LNCaP clone FGC (cell line): ENCODE measurements around the gene GPX2.
A peak's percentile ranks its signal among the peaks of the same experiment; 100 is the strongest.
"Not testable (repeated sequence)": the region's sequence is repeated elsewhere in the genome, so short reads cannot be mapped to it uniquely, and the experiment has no call there.

ENCODE experiments used
- DNase-seq: peaks from one replicate; pipeline ENCODE4 v3.0.0-alpha.2; 2011; ENCODE audit warnings: low read depth
- H3K4me3 ChIP-seq: 2 replicates; pipeline ENCODE4 v1.5.1; 2011; ENCODE audit warnings: mild to moderate bottlenecking, low read depth, low read length, control low read depth
- TF ChIP-seq, protein P1 (sequence below): IDR thresholded peaks from 2 replicates; pipeline ENCODE4 v1.5.1; 2012; ENCODE audit warnings: mild to moderate bottlenecking; ENCODE audit not compliant: control insufficient read depth, insufficient read depth; ENCODE audit errors: extremely low read depth

The GPX2 gene

DNA sequence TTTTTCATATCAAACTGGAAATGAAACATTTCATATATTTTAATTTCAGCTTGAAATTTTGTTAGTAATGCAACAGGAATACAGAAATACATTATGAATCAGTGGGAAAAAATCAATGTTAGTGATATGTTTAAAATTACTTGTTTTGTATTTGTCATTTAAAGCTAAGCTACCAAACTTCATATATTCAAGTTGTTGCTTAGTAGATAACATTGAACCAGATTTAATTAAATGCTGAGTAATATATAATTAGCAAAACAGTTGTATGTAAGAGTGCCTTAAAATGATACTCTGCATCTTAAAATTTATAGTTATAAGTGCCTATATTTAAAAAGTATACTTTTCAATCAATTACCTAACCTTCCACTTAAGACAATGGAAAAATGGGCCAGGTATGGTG lies 23.3 kb downstream of the GPX2 start:
- TF ChIP-seq, protein P1, sequence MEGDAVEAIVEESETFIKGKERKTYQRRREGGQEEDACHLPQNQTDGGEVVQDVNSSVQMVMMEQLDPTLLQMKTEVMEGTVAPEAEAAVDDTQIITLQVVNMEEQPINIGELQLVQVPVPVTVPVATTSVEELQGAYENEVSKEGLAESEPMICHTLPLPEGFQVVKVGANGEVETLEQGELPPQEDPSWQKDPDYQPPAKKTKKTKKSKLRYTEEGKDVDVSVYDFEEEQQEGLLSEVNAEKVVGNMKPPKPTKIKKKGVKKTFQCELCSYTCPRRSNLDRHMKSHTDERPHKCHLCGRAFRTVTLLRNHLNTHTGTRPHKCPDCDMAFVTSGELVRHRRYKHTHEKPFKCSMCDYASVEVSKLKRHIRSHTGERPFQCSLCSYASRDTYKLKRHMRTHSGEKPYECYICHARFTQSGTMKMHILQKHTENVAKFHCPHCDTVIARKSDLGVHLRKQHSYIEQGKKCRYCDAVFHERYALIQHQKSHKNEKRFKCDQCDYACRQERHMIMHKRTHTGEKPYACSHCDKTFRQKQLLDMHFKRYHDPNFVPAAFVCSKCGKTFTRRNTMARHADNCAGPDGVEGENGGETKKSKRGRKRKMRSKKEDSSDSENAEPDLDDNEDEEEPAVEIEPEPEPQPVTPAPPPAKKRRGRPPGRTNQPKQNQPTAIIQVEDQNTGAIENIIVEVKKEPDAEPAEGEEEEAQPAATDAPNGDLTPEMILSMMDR, result no peak
- H3K4me3 ChIP-seq, result no peak overlapping the region
- DNase-seq, result no peak

DNA sequence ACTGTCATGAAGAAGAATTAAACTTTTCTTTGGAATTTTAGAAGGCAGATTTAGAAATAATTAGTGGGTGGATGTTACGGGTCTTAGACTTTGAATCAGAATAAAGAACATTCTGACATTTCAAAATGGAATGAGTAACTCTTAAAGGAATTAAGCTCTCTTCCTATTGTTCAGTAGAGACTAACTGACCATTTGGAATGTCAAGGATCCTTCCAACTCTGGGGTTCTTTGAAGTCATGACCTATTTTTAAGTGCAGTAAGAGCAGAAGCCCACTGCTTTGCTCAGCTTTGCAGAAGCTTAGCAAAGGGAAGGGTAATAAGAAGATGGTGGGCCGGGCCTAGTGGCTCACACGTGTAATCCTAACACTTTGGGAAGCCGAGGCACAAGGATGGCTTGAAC lies 24.3 kb downstream of the GPX2 start:
- TF ChIP-seq, protein P1, result no peak
- DNase-seq, result no peak

DNA sequence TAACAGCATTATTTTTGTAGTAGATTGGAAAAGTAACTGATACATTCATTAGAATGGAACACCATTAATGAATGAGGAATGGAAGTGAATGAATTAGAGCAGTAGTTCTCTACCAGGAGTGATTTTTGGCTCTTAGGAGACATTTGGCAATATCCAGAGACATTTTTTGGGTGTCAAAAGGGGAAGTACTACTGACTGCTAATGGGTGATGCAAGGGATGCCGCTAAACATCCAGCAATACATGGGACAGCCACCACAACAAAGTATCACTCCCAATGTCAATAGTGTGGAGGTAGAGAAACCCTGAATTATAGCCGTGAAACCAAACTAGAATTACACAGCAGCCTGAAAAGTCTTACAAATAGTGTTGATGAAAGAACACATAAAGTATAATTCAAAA lies 26.7 kb downstream of the GPX2 start:
- no peak for DNase-seq
- no peak overlapping the region for H3K4me3 ChIP-seq
- TF ChIP-seq, protein P1, result no peak

More for the DNA sequence above, 24.3 kb downstream of the GPX2 start:
- H3K4me3 ChIP-seq, result no peak overlapping the region

DNA sequence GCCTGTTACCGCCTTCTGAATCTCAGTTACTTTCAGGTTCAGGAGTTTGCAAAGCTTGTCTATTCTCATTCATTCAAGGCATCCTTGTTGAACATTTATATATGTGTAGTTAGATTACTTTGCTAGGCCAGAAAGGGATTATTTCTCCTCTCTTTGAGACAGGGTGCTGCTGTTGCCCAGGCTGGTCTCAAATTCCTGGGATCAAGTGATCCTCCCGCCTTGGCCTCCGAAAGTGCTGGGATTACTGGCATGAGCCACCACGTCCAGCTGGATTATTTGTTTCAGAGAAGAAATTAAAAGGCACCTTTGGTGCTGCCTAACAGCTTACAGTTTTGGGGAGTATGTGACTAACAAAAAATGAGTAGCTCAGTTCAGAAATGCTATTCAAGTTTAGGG lies 27.5 kb downstream of the GPX2 start:
- no peak for DNase-seq
- H3K4me3 ChIP-seq, result peak overlapping the region; percentile 96
- TF ChIP-seq, protein P1, result no peak

DNA sequence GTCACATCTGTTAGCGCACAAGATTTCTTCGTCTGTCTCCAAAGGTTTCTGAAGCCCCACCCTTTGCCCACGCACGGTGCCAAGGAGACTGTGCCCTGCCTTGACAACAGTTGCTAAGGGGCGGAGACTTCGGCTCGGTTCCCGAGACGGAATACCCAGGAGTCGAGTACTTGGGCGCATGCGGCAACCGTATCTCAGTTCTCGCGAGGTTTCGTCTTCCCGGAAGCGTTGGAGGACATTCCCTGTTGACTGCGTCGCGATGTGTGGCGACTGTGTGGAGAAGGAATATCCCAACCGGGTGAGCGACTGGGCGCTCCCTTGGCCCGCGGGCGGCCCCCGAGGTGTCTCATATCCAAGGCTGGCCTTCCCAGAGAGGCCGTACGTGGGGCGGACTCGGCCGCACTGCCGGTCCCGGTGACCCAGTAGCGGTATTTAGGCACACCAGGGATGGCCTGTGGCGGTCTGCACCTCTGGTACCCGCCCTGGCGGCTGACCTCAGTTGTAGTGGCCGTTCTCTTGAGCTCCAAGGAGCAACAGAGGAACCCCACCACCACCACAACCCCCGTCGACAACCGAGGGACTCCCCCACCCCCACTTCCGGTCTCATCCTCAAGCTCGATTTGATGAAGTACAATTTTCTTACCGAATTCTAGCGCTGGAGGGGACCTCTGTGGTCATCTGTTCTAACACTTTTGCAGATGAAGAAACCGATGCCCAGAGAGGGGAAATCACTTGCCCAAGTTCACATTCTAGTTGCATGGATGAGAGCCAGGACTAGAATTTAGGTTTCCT lies 28.1 kb downstream of the GPX2 start, which contains the start of gene CHURC1:
TSS of gene CHURC1 (plus strand) at position 219 of the 792 bp plus-strand sequence. CDS start at position 260, 41 bp downstream.
- TF ChIP-seq, protein P1, result no peak
- peak within 1 kb of the TSS; percentile 96 for H3K4me3 ChIP-seq
- peak; percentile 98 for DNase-seq

DNA sequence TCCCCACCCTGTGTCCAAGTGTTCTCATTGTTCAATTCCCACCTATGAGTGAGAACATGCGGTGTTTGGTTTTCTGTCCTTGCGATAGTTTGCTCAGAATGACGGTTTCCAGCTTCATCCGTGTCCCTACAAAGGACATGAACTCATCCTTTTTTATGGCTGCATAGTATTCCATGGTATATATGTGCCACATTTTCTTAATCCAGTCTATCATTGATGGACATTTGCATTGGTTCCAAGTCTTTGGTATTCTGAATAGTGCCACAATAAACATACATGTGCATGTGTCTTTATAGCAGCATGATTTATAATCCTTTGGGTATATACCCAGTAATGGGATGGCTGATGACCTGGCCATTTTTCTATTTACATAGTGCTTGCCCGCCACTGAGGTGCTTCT lies 29.1 kb downstream of the GPX2 start:
- not testable (repeated sequence) for DNase-seq
- H3K4me3 ChIP-seq, result peak overlapping the region; percentile 96

DNA sequence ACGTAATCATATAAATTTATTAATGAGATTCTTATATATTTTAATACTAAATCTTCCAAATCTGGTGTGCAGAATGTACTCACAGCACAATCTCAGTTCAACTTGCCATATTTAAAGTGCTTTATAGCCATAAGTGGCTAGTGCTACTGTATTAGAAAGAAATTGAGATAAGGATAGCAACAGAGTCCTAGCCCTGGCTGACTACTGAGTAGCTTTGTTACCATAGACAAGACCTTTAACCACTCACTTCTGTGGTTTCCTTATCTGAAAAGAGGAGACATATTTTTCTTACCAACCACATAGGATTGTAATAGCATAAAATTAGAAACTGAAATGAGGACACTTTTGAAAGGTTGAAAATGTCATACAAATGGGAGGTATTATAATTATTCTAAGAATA lies 30.3 kb downstream of the GPX2 start:
- TF ChIP-seq, protein P1, result no peak
- H3K4me3 ChIP-seq, result no peak overlapping the region
- DNase-seq, result no peak
